HuH-7.5 (cell line): ENCODE measurements around the gene ZER1.

Experiments used
- DNase-seq: peaks from one replicate; pipeline ENCODE4 v3.0.0; 2011; ENCODE audit warnings: low spot score

The ZER1 gene

GRCh38 chr9:128689820-128690683, 81.7 kb downstream of the ZER1 start:
- peak; percentile 71 for DNase-seq

DNA sequence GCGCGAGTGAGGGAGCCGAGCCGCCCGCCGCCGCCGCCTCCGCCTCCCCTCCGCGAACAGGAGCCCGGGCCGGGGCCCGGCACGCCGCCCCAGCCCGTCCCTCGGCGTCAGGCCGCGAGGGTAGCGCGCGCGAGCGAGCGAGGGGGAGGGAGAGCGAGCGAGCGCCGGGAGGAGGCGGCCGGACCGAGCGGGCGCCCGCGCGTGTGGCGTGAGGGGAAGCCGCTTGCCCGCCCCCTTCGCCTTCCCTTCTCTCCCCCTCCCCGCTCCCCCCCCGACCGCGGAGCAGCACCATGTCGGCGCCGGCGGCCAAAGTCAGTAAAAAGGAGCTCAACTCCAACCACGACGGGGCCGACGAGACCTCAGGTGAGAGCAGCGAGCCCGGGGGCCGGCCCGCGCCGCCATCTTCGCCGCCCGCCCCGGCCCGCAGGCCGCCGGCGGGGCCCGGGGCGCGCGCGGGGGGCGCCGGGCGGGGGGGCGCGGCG, 82.4 kb downstream of the ZER1 start:
- no peak for DNase-seq

DNA sequence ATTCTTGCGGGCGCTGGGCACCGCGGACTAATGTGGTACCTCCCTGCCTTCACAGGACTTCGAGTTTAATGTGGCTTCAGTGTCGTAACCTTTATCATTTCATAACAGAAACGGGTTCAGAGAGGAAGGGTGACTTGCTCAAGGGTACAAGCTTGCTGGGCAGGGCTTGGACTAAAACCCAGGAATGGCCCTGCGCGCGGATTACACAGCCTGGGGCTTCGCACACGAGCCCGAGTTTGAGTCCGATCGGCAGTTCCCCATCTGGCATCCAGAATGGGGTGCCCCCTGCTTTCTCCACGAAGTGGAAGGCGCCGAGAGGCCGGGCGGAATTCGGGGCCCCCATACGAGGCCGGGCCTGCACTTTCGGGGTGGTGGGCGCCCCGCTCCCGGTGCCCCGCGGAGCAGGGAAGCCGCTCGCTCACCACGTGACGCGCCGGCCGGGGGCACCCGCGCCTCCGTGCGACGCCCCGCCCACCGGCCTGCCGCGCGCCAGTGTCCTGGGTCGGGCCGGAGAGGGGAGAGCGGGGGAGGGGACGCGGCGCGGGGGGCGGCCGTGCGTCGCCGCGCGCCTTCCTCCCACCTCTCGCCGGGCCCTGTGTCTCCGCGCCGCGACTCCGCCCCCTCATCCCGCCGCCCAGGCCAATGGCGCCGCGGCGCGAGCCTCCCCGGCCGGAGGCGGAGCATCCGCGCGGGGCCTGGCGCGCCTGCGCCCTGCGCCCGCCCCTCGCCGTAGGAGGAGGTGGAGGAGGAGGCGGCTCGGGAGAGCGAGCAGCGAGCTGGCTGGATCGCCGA, 83.0 kb downstream of the ZER1 start, which contains the start of gene SET:
Gene SET, plus strand, starts transcription at position 722 of the 792 bp plus-strand sequence. CDS start 361 bp downstream, outside the sequence.
- DNase-seq: peak; percentile 99

- DNase-seq: no peak
Measured at GRCh38 chr9:128687453-128687852, 84.3 kb downstream of the ZER1 start.

DNA sequence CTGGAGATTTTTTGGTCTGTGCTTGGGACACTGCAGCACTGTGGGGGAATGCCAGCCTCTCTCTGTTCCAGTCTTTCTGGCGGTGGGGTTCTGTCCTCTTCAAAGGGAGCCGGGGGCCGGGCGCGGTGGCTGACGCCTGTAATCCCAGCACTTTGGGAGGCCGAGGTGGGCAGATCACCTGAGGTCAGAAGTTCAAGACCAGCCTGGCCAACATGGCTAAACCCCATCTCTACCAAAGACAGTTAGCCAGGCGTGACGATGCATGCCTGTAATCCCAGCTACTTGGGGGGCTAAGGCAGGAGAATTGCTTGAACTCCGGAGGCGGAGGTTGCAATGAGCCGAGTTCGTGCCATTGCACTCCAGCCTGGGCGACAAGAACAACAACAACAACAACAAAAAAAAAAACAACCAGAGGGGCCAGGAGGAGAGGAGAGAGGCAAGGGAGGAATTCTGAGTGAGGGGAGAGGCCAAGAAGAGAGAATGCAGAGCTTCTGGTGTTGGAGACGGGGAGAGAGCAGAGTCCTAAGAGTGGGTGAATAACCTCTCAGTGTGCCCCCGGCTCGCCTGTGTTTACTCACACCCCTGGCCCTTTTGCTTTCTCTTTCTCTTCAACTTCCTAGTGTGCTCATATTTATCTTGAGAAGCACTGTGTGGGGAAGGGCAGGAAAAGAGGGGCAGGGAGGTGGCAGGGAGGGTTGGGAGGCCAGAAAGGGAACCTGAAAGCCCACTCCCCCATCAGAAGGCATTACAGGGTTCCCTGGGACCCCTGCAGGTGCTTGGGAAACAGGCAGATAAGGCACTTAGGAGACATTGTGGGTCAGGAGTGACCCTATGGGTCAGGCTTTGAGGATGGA, 85.9 kb downstream of the ZER1 start:
- DNase-seq: no peak

DNA sequence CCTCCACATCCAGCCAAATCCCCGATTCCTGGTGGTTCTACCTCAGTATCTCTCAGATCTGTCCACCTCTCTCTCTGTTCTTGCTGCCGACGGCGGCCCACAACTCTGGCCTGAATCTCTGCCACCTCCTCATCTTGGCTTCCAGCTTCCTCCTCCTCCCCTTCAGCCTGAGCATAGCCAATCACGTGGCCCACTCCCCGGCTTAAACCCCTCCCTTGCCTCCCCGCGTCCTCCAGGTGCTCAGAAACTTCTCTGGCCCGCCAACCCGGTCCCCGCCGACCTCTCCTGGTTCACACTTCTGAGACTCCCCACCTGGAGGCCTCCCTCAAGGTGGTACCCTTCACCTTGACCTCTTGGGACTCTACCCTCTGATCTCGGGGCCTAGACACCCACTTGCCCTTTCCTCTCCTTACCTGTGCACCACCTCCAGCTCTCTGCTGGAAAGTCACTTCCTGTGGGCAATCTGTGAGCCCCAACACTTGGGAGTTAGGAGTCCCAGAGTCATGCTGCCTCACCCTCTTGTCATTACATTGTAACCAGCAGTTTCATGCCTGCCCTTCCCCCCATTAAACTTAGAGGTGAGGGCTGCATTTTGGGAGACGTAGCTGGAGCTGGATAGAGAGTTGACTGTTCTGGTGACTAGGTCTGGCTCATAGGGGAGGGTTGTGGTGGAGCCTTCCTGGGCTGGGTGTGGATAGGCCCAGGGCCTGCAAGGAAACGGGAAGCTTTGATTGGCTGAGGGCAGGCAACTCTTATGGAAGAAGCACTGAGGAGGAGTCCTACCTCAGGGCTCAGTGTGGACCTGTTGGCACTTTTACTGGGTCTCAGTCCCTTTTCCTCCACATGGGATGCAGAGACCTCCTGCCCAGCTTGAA, 87.2 kb downstream of the ZER1 start:
- DNase-seq: peak; percentile 90

GRCh38 chr9:128684065-128684324, 87.7 kb downstream of the ZER1 start:
- DNase-seq: no peak

DNA sequence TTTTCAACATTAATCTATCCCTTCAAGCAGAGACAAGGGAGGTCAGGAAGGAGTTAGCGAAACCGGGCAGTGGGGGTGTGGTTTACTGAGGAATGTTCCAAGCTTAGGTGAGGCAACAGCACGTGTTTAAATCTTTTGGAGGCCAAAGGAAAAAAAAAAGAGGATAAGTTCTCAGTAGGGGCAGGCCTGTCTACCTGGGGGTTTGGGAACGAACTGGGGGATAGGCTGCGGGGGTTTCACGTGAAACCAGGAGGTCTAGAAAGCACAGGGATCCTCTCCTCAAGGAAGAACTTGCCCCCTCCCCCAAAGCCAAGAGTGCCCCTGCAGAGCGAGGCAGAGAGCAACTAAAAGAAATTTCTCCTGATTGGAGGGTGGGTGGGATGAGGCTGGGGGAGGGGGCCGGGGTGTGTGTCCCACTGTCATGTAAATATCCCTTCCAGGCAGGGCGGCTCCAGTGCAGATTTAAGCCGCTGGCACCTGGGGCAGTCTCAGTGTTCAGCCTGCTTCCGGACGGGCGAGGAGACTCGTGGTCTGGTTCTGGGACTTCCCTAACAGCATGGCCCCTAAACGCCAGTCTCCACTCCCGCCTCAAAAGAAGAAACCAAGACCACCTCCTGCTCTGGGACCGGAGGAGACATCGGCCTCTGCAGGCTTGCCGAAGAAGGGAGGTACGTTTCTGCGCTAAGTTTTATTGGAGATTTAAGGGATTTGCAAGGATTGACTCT, 88.2 kb downstream of the ZER1 start:
- DNase-seq: peak; percentile 55
